GM21619 (cell line): ENCODE results near the gene ZNF438.

Experiments used
- ATAC-seq: cut with Tn5 transposase; IDR thresholded peaks from one replicate; pipeline ENCODE4 v1.9.1; 2021; ENCODE audit not compliant: unreplicated experiment

ZNF438 gene

DNA sequence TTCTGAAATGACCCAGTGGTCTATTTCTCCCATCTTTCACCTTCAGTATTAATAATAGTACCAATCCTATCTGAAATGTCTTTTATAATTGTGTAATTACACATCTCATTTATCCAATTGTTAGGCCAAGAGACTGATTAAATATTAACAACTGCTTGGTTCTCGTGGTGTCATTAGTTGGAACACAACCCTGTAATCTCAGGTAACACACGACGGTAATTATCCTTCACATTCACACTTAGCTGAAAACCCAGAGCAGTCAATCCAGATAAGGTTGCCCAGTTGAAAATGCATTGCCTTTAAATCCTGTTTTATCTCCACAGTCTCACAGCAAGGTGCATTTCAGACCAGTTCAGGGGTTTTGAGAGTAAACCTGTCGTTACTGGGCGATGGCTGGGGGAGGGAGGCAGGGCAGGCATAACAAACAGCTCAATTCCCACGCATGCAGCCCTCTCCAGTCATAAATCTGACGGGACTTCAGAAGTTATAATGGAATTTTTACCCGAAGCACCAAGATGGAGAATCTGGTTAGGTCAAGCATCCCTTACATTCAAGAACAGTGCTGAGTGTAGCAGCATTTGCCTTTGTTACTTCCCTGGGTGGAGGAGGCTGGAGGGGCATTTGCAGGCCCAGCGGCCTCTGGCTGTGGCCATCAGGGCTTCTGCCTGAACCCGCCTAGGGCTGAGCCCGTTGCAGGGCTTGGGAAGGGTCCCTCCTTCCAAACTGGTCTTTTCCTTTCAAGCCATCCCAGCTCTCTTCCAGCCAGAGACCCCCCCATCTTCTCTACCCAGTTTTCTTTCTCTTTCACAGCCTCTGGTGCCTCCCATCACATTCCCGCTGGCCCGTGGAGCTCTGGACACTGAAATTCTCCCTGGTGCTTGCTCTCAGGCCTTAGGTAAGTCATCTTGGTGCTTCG, 201.1 kb downstream of the ZNF438 start:
- no peak for ATAC-seq

- no peak for ATAC-seq
Measured at GRCh38 chr10:30829901-30830300, 201.8 kb downstream of the ZNF438 start.

GRCh38 chr10:30828680-30829079, 203.0 kb downstream of the ZNF438 start:
- ATAC-seq, result no peak

DNA sequence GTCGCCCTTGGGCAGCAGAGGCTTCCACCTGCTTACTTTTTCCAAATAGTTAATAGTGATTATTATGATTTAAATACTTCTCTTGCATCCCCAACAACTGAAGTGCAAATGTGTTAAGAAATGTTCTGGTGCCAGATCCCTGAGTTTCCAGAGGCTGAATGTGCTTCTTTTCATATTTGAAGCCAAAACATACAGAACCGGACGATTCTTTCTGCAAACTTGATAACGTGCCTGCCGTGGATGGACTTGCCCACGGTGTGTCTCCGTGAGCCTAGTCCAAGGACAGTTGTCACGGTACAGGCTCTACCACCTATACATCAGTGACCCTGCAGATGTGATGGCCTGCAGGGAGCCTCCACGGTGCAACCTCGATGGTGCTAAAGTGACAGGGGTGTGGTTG, 203.5 kb downstream of the ZNF438 start:
- no peak for ATAC-seq

DNA sequence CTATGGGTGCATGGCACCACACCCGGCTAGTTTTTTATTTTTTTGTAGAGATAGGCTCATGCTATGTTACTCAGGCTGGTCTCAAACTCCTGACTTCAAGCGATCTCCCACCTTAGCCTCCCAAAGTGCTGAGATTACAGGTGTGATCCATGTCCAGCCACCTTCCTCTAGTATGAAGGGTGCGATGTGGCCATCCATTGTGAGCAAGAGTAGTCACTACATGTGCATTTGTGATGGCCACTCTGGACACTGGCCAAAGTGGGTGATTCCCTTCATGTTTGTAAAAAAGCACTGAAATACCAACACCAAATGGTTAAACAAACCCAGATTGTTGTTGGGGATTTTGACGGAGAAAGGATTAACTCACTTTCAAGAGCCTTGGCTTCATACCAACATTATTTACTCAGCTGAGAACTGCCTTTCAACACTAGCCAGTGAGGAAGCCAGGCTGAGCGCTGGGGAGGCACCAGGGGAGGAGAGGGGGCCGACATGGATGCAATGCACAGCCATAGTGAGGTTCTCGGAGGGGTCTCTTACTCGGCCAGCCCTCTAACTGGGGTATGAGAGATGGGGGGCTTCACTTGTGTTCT, 204.0 kb downstream of the ZNF438 start:
- ATAC-seq, result no peak

GRCh38 chr10:30826679-30827078, 205.0 kb downstream of the ZNF438 start:
- ATAC-seq, result no peak

GRCh38 chr10:30825495-30825894, 206.2 kb downstream of the ZNF438 start:
- ATAC-seq, result no peak

DNA sequence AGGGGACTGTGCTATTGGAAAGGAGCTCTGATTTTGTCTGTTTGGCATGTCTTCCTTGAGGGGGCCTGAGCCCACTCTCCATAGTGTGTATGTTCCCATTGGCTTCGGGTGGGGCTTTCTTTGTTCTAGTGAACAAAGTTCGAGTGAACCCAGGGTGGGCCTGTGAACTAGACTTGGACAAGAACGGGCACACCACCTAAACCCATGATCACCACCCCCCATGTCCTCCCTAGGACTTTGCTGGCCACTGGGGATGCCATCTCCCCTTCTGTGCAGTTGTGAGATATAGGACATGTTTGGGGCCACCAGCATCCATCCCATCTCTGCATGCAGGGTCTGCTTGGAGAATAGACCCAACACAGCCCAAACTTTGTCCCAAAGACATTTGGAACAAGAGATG, 206.6 kb downstream of the ZNF438 start:
- no peak for ATAC-seq

GRCh38 chr10:30823651-30824050, 208.0 kb downstream of the ZNF438 start:
- no peak for ATAC-seq

DNA sequence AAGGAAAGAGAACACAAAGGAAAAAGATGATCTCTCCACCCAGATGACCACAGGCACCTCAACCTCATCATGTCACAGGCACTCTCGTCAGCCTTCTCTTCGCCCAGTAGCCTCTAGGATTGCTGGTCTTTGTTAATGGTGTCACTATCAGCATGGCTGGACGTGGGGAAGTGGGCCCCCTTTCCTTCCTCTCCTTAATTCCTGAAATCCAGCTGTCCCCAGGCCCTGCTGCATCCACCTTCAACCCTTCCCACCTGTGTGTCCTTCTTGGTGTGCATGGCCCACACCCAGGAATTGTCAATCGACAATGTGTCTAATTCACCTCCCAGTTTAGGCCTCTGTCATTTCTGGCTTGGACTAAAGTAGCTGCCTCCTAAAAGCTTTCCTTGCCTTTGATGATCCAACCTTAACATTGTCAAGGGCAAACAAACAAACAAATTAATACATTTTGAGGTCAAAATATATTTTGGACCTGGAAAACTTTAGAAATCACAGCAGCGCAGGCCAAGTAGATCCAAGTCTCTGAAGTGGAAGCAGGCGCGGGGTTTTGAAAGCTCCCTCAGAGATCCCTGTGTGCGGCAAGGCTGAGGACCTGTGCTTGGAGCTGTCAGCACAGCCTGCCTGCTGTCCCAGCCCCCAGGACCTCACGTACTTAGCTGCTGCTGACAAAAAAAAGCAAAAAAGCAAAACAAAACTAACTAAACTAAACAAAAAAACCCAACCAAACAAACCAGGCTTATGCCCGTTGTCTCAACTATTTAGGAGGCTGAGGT, 208.8 kb downstream of the ZNF438 start:
- ATAC-seq, result no peak

DNA sequence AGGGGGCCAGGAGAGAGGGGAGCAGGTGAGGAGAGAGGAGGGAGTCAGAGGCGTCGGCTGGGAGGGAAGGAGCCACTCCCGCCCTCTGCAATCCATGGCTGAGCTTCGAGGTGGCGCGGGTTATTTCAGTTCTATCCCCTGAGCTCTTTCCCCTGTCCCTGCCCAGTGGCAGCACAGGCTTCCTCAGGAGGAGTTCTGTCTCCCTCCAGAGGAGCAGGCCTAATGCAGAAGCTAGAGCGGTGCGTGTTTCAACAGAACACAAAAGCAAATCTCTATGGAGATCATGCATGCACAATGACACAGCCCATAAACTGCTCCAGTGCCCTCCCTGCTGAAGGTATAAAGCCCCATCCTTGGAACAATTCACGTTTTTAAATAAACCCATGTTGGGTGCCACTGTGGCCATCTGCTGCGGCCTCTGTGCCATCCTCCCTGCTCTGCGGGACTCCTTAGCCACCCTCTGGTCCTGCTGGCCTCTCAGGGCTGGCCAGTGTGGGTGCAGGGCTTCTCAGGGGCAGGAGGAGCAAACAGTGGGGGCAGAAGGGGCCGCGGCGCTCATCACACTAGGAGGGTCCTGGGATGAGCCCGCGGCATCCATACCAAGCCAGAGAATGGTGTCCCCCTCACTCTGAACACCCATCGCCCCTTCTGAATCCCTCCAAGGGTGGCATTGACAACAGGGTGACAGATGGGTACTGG, 209.5 kb downstream of the ZNF438 start:
- no peak for ATAC-seq

- no peak for ATAC-seq
Measured at GRCh38 chr10:30821261-30821993, 210.2 kb downstream of the ZNF438 start.

GRCh38 chr10:30820261-30820991, 211.2 kb downstream of the ZNF438 start:
- no peak for ATAC-seq

GRCh38 chr10:30819341-30820181, 212.1 kb downstream of the ZNF438 start:
- no peak for ATAC-seq

GRCh38 chr10:30818854-30819253, 212.8 kb downstream of the ZNF438 start:
- ATAC-seq, result no peak

- ATAC-seq, result peak; percentile 53
Measured at GRCh38 chr10:30818010-30818660, 213.5 kb downstream of the ZNF438 start.

DNA sequence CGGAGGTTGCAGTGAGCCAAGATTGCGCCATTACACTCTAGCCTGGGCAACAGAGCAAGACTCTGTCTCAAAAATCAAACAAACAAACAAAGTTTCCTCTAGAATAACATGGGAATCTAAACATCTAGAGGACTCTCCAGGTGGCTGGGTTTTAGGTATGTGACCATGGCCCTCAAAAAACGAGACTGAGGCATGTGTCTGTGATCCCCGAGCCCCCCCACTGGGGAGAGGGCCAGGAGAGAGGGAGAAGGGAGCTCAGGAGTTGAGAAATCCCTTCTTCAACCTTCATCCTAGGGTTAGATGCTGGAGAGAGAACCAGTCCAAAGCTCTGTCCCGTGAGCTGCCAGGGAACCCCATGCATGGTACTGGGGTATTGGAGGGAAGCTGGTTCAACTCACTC, 214.1 kb downstream of the ZNF438 start:
- ATAC-seq, result no peak

GRCh38 chr10:30816820-30817171, 214.9 kb downstream of the ZNF438 start:
- ATAC-seq, result no peak
